KMS-11 (cell line): ENCODE measurements around the gene DMD.

Experiments
- H2AFZ ChIP-seq: fragments of 200-600 bp; sonication (generic); 2 replicates; pipeline ENCODE4 v1.6.1; 2016; ENCODE audit warnings: antibody characterized with exemption, mixed run types, low read depth
- H3K27ac ChIP-seq: fragments of 200-600 bp; sonication (generic); 2 replicates; pipeline ENCODE4 v1.6.1; 2016; ENCODE audit warnings: mild to moderate bottlenecking, mixed run types
- H3K27me3 ChIP-seq: fragments of 200-600 bp; sonication (generic); 2 replicates; pipeline ENCODE4 v1.6.1; 2017; ENCODE audit warnings: mild to moderate bottlenecking, low read depth, mixed run types, moderate library complexity; ENCODE audit not compliant: insufficient read depth
- H3K36me3 ChIP-seq: fragments of 200-600 bp; sonication (generic); 2 replicates; pipeline ENCODE4 v1.6.1; 2017; ENCODE audit warnings: mild to moderate bottlenecking, mixed run types; ENCODE audit not compliant: insufficient read depth
- H3K4me1 ChIP-seq: fragments of 200-600 bp; sonication (generic); 2 replicates; pipeline ENCODE4 v1.6.1; 2016; ENCODE audit warnings: mild to moderate bottlenecking, low read depth, mixed run types; ENCODE audit not compliant: poor library complexity, severe bottlenecking
- H3K4me2 ChIP-seq: fragments of 200-600 bp; sonication (generic); 2 replicates; pipeline ENCODE4 v1.7.0; 2016; ENCODE audit warnings: mild to moderate bottlenecking, mixed run types
- H3K4me3 ChIP-seq: fragments of 200-600 bp; sonication (generic); IDR thresholded peaks from 2 replicates; pipeline ENCODE4 v1.6.1; 2017; ENCODE audit warnings: low read depth, low read length, mixed read lengths; ENCODE audit not compliant: insufficient read depth
- H3K79me2 ChIP-seq: fragments of 200-600 bp; sonication (generic); 2 replicates; pipeline ENCODE4 v1.6.1; 2016; ENCODE audit warnings: low read depth, mixed run types; ENCODE audit not compliant: insufficient read depth
- H3K9ac ChIP-seq: fragments of 200-600 bp; sonication (generic); 2 replicates; pipeline ENCODE4 v1.6.1; 2016; ENCODE audit warnings: mild to moderate bottlenecking, mixed run types
- H4K20me1 ChIP-seq: fragments of 200-600 bp; sonication (generic); 2 replicates; pipeline ENCODE4 v1.6.1; 2016; ENCODE audit warnings: mild to moderate bottlenecking, mixed run types; ENCODE audit not compliant: insufficient read depth
- CTCF ChIP-seq: fragments of 200-600 bp; sonication (generic); conservative IDR thresholded peaks from 2 replicates; pipeline ENCODE4 v1.6.1; 2017; ENCODE audit warnings: low read depth, mild to moderate bottlenecking, antibody characterized with exemption, low read length, moderate library complexity, mixed read lengths

Gene DMD

GRCh38 chrX:31307952-31308351, 1903.4 kb downstream of the DMD start:
- H3K27me3 ChIP-seq, result no peaks in the 10 kb centered on the region
- H3K27ac ChIP-seq, result no peak overlapping the region
- no peaks in the 10 kb centered on the region for H4K20me1 ChIP-seq
- no peaks in the 10 kb centered on the region for H3K79me2 ChIP-seq
- no peak overlapping the region for H3K4me2 ChIP-seq
- TF ChIP-seq CTCF, result no peak
- H3K4me3 ChIP-seq, result no peak overlapping the region
- H3K9ac ChIP-seq, result no peak overlapping the region
- no peaks in the 10 kb centered on the region for H3K4me1 ChIP-seq
- no peak overlapping the region for H2AFZ ChIP-seq
- no peaks in the 10 kb centered on the region for H3K36me3 ChIP-seq

GRCh38 chrX:31302573-31303075, 1908.7 kb downstream of the DMD start:
- H3K4me2 ChIP-seq, result no peak overlapping the region
- no peaks in the 10 kb centered on the region for H4K20me1 ChIP-seq
- TF ChIP-seq CTCF, result no peak
- no peak overlapping the region for H3K27ac ChIP-seq
- H3K36me3 ChIP-seq, result no peaks in the 10 kb centered on the region
- no peak overlapping the region for H3K4me3 ChIP-seq
- no peaks in the 10 kb centered on the region for H3K27me3 ChIP-seq
- H2AFZ ChIP-seq, result no peak overlapping the region
- H3K79me2 ChIP-seq, result no peaks in the 10 kb centered on the region
- H3K9ac ChIP-seq, result no peak overlapping the region
- H3K4me1 ChIP-seq, result no peaks in the 10 kb centered on the region

GRCh38 chrX:31301941-31302340, 1909.4 kb downstream of the DMD start:
- Histone ChIP-seq H3K9ac (no peak overlapping the region), H3K4me2 (no peak overlapping the region), H2AFZ (no peak overlapping the region), H3K27me3 (no peaks in the 10 kb centered on the region), H3K79me2 (no peaks in the 10 kb centered on the region), H3K27ac (no peak overlapping the region), H4K20me1 (no peaks in the 10 kb centered on the region), H3K36me3 (no peaks in the 10 kb centered on the region), H3K4me3 (no peak overlapping the region), H3K4me1 (no peaks in the 10 kb centered on the region)
- no peak for TF ChIP-seq CTCF

GRCh38 chrX:31301203-31301602, 1910.1 kb downstream of the DMD start:
- no peak overlapping the region for H3K9ac ChIP-seq
- no peaks in the 10 kb centered on the region for H4K20me1 ChIP-seq
- TF ChIP-seq CTCF, result no peak
- H3K4me1 ChIP-seq, result no peaks in the 10 kb centered on the region
- H2AFZ ChIP-seq, result no peak overlapping the region
- H3K36me3 ChIP-seq, result no peaks in the 10 kb centered on the region
- H3K27ac ChIP-seq, result no peak overlapping the region
- H3K4me2 ChIP-seq, result no peak overlapping the region
- H3K27me3 ChIP-seq, result no peaks in the 10 kb centered on the region
- H3K79me2 ChIP-seq, result no peaks in the 10 kb centered on the region
- no peak overlapping the region for H3K4me3 ChIP-seq
